Fibroblast of lung (primary cell): ENCODE measurements around the gene NEMP2. TPM values are rescaled to one million over a fixed set of nuclear protein-coding genes. Genes with fewer than 3 reads are reported as not detected.

Experiments used
- DNase-seq, 2 donors: peaks; one replicate each; pipeline versions ENCODE4 v3.0.0 to v3.0.0-alpha.2; 2010; ENCODE audit warnings: low read depth in 2 of 2
- H2AFZ ChIP-seq: 2 replicates; pipeline ENCODE4 v1.5.1; 2012; ENCODE audit warnings: low read length, control low read depth, inconsistent platforms
- H3K27ac ChIP-seq: 2 replicates; pipeline ENCODE4 v1.5.1; 2011; ENCODE audit warnings: low read length, control low read depth; ENCODE audit not compliant: insufficient read depth
- H3K27me3 ChIP-seq: 2 replicates; pipeline ENCODE4 v1.5.1; 2011; ENCODE audit warnings: mild to moderate bottlenecking, low read length; ENCODE audit not compliant: control insufficient read depth, insufficient read depth
- H3K36me3 ChIP-seq: 2 replicates; pipeline ENCODE4 v1.5.1; 2011; ENCODE audit warnings: low read length; ENCODE audit not compliant: control insufficient read depth, insufficient read depth
- H3K4me1 ChIP-seq: 2 replicates; pipeline ENCODE4 v1.5.1; 2011; ENCODE audit warnings: low read length; ENCODE audit not compliant: control insufficient read depth, insufficient read depth; ENCODE audit errors: extremely low read depth
- H3K4me2 ChIP-seq: 2 replicates; pipeline ENCODE4 v1.5.1; 2011; ENCODE audit warnings: low read length, control low read depth; ENCODE audit not compliant: insufficient read depth; ENCODE audit errors: extremely low read depth
- H3K4me3 ChIP-seq, 4 experiments: fragments of 200-600 bp in 1 of 4; sonication (generic) in 1 of 4; replicated peaks in 1 of 4; 2 replicates each; pipeline ENCODE4 v1.5.1; 2011 to 2016; ENCODE audit warnings: low read length in 4 of 4, low read depth in 3 of 4, mild to moderate bottlenecking in 3 of 4, control low read depth in 2 of 4, inconsistent platforms in 1 of 4, mixed read lengths in 1 of 4; ENCODE audit not compliant: insufficient read depth in 1 of 4; ENCODE audit errors: control extremely low read depth in 1 of 4
- H3K79me2 ChIP-seq: 2 replicates; pipeline ENCODE4 v1.5.1; 2012; ENCODE audit warnings: mild to moderate bottlenecking, low read length, inconsistent platforms; ENCODE audit not compliant: control insufficient read depth, insufficient read depth
- H3K9ac ChIP-seq: 2 replicates; pipeline ENCODE4 v1.5.1; 2011; ENCODE audit warnings: mild to moderate bottlenecking, low read length, control low read depth; ENCODE audit not compliant: insufficient read depth
- H3K9me3 ChIP-seq: 2 replicates; pipeline ENCODE4 v1.5.1; 2012; ENCODE audit warnings: low read depth, low read length; ENCODE audit not compliant: control insufficient read depth, insufficient read depth
- H4K20me1 ChIP-seq: 2 replicates; pipeline ENCODE4 v1.5.1; 2011; ENCODE audit warnings: low read length; ENCODE audit not compliant: control insufficient read depth, insufficient read depth; ENCODE audit errors: extremely low read depth
- CTCF ChIP-seq, 2 donors: IDR thresholded peaks in 1 of 2; conservative IDR thresholded peaks in 1 of 2; 1 replicate in 1 of 2; 2 replicates in 1 of 2; pipeline ENCODE4 v1.5.1; 2011 to 2012; ENCODE audit warnings: low read length in 2 of 2, control low read depth in 1 of 2, inconsistent platforms in 1 of 2, low read depth in 1 of 2, mild to moderate bottlenecking in 1 of 2
- EZH2 ChIP-seq: IDR thresholded peaks from 2 replicates; pipeline ENCODE4 v1.5.1; 2012; ENCODE audit warnings: low read length, control low read depth, mild to moderate bottlenecking; ENCODE audit errors: missing control alignments
- polyA plus RNA-seq, 2 donors: library from polyadenylated mRNA; depleted of rRNA in 1 of 2; stranded (reverse) in 1 of 2; unstranded in 1 of 2; fragments of >200 nt; gene quantifications; 2 replicates each; pipeline ENCODE4 v1.2.1, GENCODE V29; 2011 to 2012; ENCODE audit warnings: missing spikeins in 1 of 2
- total RNA-seq: library from RNA; depleted of rRNA; stranded (reverse); fragments of >200 nt; gene quantifications from 2 replicates; pipeline ENCODE4 v1.2.1, GENCODE V29; 2014

The NEMP2 gene
- total and polyA plus RNA-seq, 2 donors (not counting 1 experiment from before 2014, with no cell fraction given) = 5.5 to 6.3 TPM

DNA sequence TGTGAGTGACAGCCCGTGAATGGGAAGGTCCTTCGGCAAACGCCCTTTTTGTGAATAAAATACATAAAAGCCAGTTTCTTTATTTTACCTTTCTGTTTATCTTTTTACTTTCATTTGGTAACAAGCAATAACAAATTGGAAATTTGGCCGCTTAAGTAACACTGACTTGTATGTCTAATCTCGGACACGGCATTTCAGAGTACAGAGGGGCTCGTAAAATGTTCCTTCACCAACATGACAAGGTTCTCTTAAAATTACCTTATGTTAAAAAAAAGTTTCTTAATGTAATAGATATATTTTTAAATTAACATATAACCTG is 558 bp upstream of the NEMP2 start:
- Histone ChIP-seq H3K36me3 (no peaks in the 10 kb centered on the region), H3K4me2 (peak overlapping the region; percentile 99), H3K4me3 (peak overlapping the region; percentile 45 to 78 (median 72)), H3K27me3 (no peaks in the 10 kb centered on the region), H3K9ac (peak overlapping the region; percentile 89), H2AFZ (peak overlapping the region; percentile 97), H3K27ac (peak overlapping the region; percentile 83), H4K20me1 (no peaks in the 10 kb centered on the region), H3K4me1 (peaks cover 4% of the 10 kb centered on the region), H3K9me3 (no peaks in the 10 kb centered on the region), H3K79me2 (no peaks in the 10 kb centered on the region)
- TF ChIP-seq CTCF (conservative IDR thresholded peaks at IDR 0.05 in 1 of 2, IDR thresholded peaks at IDR 0.05 in 1 of 2; ENCODE audit: low read depth in 1 of 2, low read length in 2 of 2) (no peak), EZH2 (no peak)
- peak in 1 of 2 donors; percentile 28 for DNase-seq

- Histone ChIP-seq H3K4me2 (peak overlapping the region; percentile 99), H3K79me2 (no peaks in the 10 kb centered on the region), H3K9me3 (no peaks in the 10 kb centered on the region), H2AFZ (peak overlapping the region; percentile 97), H3K9ac (peak overlapping the region; percentile 89), H3K4me1 (peaks cover 7% of the 10 kb centered on the region), H3K4me3 (peak overlapping the region; percentile 45 to 78 (median 70)), H4K20me1 (no peaks in the 10 kb centered on the region), H3K36me3 (no peaks in the 10 kb centered on the region), H3K27me3 (no peaks in the 10 kb centered on the region), H3K27ac (peak overlapping the region; percentile 83)
- DNase-seq = peak in 1 of 2 donors; percentile 44
- TF ChIP-seq EZH2 = no peak
- TF ChIP-seq CTCF (conservative IDR thresholded peaks at IDR 0.05 in 1 of 2, IDR thresholded peaks at IDR 0.05 in 1 of 2; ENCODE audit: low read depth in 1 of 2, low read length in 2 of 2) = no peak
Measured at GRCh38 chr2:190533968-190534309, 583 bp downstream of the NEMP2 start.

GRCh38 chr2:190533175-190533967 is 1.2 kb downstream of the NEMP2 start:
- no peaks in the 10 kb centered on the region for H3K27me3 ChIP-seq
- H3K79me2 ChIP-seq = no peaks in the 10 kb centered on the region
- TF ChIP-seq EZH2 (no peak), CTCF (conservative IDR thresholded peaks at IDR 0.05 in 1 of 2, IDR thresholded peaks at IDR 0.05 in 1 of 2; ENCODE audit: low read depth in 1 of 2, low read length in 2 of 2) (no peak)
- H3K4me2 ChIP-seq = peak overlapping the region; percentile 99
- peak overlapping the region; percentile 97 for H2AFZ ChIP-seq
- DNase-seq = peak in 1 of 2 donors; percentile 36
- H3K4me3 ChIP-seq = peak overlapping the region; percentile 45 to 78 (median 70)
- H3K27ac ChIP-seq = peak overlapping the region; percentile 83
- H3K36me3 ChIP-seq = no peaks in the 10 kb centered on the region
- H4K20me1 ChIP-seq = no peaks in the 10 kb centered on the region
- H3K4me1 ChIP-seq = peaks cover 7% of the 10 kb centered on the region
- no peaks in the 10 kb centered on the region for H3K9me3 ChIP-seq
- H3K9ac ChIP-seq = peak overlapping the region; percentile 41
